ENCODE measurements around the gene TMEM138.

GRCh38 chr11:61333550-61334433 is 28.4 kb upstream of the TMEM138 start:
- no peak for TF ChIP-seq CTCF (IDR thresholded peaks at IDR 0.05; ENCODE audit: low read depth, low read length)
- no peak for TF ChIP-seq POLR2A (IDR thresholded peaks at IDR 0.05; ENCODE audit: extremely low read depth, insufficient read length)
- peak; percentile 88 for TF ChIP-seq MAX (IDR thresholded peaks at IDR 0.05; ENCODE audit: low read depth, low read length)
- peak; percentile 64 for TF ChIP-seq MYC (IDR thresholded peaks at IDR 0.05; ENCODE audit: low read depth, low read length)

All from NB4 (cell line).